Measurements from ENCODE around the gene ALG12. TPM values are rescaled to one million over a fixed set of nuclear protein-coding genes. Genes with fewer than 3 reads are reported as not detected.

The ALG12 gene
- total and polyA plus RNA-seq, 2 of the 13 experiments (the other 11 are each of a cell fraction or from before 2014, with no cell fraction given) = 7.8 to 15.8 TPM

DNA sequence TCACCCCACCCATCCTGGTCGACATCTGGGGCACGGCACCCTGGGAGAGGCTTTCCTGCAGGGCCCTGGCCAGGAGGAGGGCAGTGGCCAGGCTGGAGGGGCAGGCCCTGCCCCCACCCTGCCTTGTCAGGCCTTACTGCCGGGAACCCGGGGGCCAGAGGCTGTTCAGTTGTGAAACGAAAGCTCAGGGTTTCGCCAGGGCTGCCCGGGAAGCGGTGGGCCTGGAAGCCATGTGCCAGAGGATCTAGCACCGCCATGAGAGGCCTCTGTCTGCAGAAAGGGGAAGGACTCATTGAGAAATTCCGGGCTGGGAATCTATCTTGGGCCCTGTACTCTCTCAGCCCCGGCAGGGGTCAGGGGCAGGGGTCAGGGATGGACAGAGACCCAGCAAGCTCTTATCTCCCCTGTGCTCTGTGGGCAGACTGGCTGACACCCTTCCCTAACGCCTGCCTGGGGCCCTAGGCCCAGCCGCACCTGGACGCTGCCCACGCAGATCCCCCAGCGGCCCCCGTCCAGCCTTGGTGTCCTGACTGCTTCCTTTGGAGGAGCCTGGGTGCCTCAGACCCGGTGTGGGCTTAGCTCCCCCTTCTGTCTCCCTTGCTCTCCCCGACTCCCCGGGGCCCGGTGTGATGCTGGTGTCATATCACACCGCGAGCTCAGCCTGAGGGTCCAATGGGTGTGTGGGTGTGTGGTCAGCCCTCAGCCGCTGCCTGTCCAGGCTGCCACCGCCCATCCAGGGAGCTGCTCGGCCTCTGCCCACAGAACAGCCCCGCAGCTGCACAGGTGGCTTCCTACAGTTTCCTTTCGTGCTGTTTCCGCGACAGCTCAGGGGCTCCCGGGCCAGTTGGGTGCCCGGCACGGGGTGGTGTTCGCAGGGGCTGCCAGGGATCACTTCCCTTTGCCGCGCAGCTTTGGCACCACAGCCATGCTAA lies 48.8 kb upstream of the ALG12 start (continued):
- TF ChIP-seq, protein P1, sequence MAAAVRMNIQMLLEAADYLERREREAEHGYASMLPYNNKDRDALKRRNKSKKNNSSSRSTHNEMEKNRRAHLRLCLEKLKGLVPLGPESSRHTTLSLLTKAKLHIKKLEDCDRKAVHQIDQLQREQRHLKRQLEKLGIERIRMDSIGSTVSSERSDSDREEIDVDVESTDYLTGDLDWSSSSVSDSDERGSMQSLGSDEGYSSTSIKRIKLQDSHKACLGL (CRISPR knock-in tag; IDR thresholded peaks at IDR 0.05) = peak; percentile 43; the same call in 1 of the 2 replicates
- TF ChIP-seq, protein P2, sequence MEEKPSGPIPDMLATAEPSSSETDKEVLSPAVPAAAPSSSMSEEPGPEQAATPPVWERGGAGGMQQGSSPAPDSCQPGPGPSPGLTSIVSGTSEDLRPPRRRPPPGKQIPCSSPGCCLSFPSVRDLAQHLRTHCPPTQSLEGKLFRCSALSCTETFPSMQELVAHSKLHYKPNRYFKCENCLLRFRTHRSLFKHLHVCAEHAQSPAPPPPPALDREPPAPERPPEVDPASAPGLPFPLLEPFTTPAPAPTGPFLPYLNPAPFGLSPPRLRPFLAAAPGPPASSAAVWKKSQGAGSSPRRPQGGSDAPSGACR (CRISPR knock-in tag; IDR thresholded peaks at IDR 0.05) = no peak
- TF ChIP-seq, protein P3, sequence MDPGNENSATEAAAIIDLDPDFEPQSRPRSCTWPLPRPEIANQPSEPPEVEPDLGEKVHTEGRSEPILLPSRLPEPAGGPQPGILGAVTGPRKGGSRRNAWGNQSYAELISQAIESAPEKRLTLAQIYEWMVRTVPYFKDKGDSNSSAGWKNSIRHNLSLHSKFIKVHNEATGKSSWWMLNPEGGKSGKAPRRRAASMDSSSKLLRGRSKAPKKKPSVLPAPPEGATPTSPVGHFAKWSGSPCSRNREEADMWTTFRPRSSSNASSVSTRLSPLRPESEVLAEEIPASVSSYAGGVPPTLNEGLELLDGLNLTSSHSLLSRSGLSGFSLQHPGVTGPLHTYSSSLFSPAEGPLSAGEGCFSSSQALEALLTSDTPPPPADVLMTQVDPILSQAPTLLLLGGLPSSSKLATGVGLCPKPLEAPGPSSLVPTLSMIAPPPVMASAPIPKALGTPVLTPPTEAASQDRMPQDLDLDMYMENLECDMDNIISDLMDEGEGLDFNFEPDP (CRISPR knock-in tag; conservative IDR thresholded peaks at IDR 0.05) = no peak
- TF ChIP-seq BRCA1 (CRISPR knock-in tag; IDR thresholded peaks at IDR 0.05) = no peak
- TF ChIP-seq ZNF570 (CRISPR knock-in tag; IDR thresholded peaks at IDR 0.05; ENCODE audit: borderline replicate concordance) = no peak
- TF ChIP-seq, protein P4, sequence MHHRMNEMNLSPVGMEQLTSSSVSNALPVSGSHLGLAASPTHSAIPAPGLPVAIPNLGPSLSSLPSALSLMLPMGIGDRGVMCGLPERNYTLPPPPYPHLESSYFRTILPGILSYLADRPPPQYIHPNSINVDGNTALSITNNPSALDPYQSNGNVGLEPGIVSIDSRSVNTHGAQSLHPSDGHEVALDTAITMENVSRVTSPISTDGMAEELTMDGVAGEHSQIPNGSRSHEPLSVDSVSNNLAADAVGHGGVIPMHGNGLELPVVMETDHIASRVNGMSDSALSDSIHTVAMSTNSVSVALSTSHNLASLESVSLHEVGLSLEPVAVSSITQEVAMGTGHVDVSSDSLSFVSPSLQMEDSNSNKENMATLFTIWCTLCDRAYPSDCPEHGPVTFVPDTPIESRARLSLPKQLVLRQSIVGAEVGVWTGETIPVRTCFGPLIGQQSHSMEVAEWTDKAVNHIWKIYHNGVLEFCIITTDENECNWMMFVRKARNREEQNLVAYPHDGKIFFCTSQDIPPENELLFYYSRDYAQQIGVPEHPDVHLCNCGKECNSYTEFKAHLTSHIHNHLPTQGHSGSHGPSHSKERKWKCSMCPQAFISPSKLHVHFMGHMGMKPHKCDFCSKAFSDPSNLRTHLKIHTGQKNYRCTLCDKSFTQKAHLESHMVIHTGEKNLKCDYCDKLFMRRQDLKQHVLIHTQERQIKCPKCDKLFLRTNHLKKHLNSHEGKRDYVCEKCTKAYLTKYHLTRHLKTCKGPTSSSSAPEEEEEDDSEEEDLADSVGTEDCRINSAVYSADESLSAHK (CRISPR knock-in tag; IDR thresholded peaks at IDR 0.05; ENCODE audit: borderline replicate concordance) = no peak
- no peak for TF ChIP-seq ZNF143 (CRISPR knock-in tag; IDR thresholded peaks at IDR 0.05)
- TF ChIP-seq ZFP36L1 (CRISPR knock-in tag; IDR thresholded peaks at IDR 0.05) = no peak
- TF ChIP-seq, protein P5, sequence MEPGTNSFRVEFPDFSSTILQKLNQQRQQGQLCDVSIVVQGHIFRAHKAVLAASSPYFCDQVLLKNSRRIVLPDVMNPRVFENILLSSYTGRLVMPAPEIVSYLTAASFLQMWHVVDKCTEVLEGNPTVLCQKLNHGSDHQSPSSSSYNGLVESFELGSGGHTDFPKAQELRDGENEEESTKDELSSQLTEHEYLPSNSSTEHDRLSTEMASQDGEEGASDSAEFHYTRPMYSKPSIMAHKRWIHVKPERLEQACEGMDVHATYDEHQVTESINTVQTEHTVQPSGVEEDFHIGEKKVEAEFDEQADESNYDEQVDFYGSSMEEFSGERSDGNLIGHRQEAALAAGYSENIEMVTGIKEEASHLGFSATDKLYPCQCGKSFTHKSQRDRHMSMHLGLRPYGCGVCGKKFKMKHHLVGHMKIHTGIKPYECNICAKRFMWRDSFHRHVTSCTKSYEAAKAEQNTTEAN (CRISPR knock-in tag; conservative IDR thresholded peaks at IDR 0.05) = peak; percentile 87
- no peak for TF ChIP-seq KAT7 (CRISPR knock-in tag; IDR thresholded peaks at IDR 0.05; ENCODE audit: borderline replicate concordance)
- TF ChIP-seq ZNF670 (CRISPR knock-in tag; IDR thresholded peaks at IDR 0.05; ENCODE audit: borderline replicate concordance) = peak; percentile 58; the same call in 1 of the 2 replicates
- TF ChIP-seq ZNF101 (CRISPR knock-in tag; IDR thresholded peaks at IDR 0.05; ENCODE audit: borderline replicate concordance, low read depth) = no peak
- TF ChIP-seq ZNF850 (CRISPR knock-in tag; conservative IDR thresholded peaks at IDR 0.05) = no peak
- TF ChIP-seq ZEB1 (IDR thresholded peaks at IDR 0.05; ENCODE audit: insufficient replicate concordance, low read depth) = no peak
- TF ChIP-seq, protein P6, sequence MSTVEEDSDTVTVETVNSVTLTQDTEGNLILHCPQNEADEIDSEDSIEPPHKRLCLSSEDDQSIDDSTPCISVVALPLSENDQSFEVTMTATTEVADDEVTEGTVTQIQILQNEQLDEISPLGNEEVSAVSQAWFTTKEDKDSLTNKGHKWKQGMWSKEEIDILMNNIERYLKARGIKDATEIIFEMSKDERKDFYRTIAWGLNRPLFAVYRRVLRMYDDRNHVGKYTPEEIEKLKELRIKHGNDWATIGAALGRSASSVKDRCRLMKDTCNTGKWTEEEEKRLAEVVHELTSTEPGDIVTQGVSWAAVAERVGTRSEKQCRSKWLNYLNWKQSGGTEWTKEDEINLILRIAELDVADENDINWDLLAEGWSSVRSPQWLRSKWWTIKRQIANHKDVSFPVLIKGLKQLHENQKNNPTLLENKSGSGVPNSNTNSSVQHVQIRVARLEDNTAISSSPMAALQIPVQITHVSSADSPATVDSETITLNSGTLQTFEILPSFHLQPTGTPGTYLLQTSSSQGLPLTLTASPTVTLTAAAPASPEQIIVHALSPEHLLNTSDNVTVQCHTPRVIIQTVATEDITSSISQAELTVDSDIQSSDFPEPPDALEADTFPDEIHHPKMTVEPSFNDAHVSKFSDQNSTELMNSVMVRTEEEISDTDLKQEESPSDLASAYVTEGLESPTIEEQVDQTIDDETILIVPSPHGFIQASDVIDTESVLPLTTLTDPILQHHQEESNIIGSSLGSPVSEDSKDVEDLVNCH (CRISPR knock-in tag; IDR thresholded peaks at IDR 0.05) = no peak
- TF ChIP-seq SYNCRIP (IDR thresholded peaks at IDR 0.05; ENCODE audit: insufficient read depth, low read depth, low read length) = no peak
